Immature natural killer cell (primary cell): ENCODE data around the gene ADNP. TPM values are rescaled to one million over a fixed set of nuclear protein-coding genes. Genes with fewer than 3 reads are reported as not detected.

Experiments
- DNase-seq, 3 donors: peaks; one replicate each; pipeline ENCODE4 v3.0.0; 2022; ENCODE audit warnings: mixed read lengths in 1 of 3
- H3K27ac Mint-ChIP-seq, 6 donors: one replicate each; pipeline ENCODE4 v1.8.0; 2020; ENCODE audit warnings: mixed read lengths in 6 of 6, mild to moderate bottlenecking in 5 of 6, inconsistent platforms in 4 of 6, moderate library complexity in 3 of 6
- H3K27me3 Mint-ChIP-seq, 3 donors: one replicate each; pipeline ENCODE4 v1.8.0; 2020 to 2021; ENCODE audit warnings: low read depth in 3 of 3, mild to moderate bottlenecking in 3 of 3, mixed read lengths in 3 of 3, moderate library complexity in 3 of 3, inconsistent platforms in 1 of 3
- H3K36me3 Mint-ChIP-seq, 3 donors: one replicate each; pipeline ENCODE4 v1.8.0; 2020; ENCODE audit warnings: mixed read lengths in 3 of 3, inconsistent platforms in 2 of 3, mild to moderate bottlenecking in 2 of 3
- H3K4me1 Mint-ChIP-seq, 2 donors: one replicate each; pipeline ENCODE4 v1.8.0; 2020; ENCODE audit warnings: inconsistent platforms in 2 of 2, mild to moderate bottlenecking in 2 of 2, mixed read lengths in 2 of 2, moderate library complexity in 1 of 2
- H3K4me3 Mint-ChIP-seq, 5 donors: one replicate each; pipeline ENCODE4 v1.8.0; 2020; ENCODE audit warnings: mild to moderate bottlenecking in 5 of 5, mixed read lengths in 5 of 5, inconsistent platforms in 3 of 5, moderate library complexity in 3 of 5
- H3K9me3 Mint-ChIP-seq, 6 donors: one replicate each; pipeline ENCODE4 v1.8.0; 2020; ENCODE audit warnings: mild to moderate bottlenecking in 6 of 6, mixed read lengths in 6 of 6, inconsistent platforms in 4 of 6, moderate library complexity in 3 of 6
- polyA plus RNA-seq, 3 donors: library from polyadenylated mRNA; unstranded; fragments of 300-500 nt; fragmentation: Illumina TruSeq; gene quantifications; one replicate each; pipeline ENCODE4 v1.2.3, GENCODE V29; 2021

The ADNP gene
- polyA plus RNA-seq, 3 donors from 2014 or later = 3.0 to 8.4 (median 3.8) TPM

DNA sequence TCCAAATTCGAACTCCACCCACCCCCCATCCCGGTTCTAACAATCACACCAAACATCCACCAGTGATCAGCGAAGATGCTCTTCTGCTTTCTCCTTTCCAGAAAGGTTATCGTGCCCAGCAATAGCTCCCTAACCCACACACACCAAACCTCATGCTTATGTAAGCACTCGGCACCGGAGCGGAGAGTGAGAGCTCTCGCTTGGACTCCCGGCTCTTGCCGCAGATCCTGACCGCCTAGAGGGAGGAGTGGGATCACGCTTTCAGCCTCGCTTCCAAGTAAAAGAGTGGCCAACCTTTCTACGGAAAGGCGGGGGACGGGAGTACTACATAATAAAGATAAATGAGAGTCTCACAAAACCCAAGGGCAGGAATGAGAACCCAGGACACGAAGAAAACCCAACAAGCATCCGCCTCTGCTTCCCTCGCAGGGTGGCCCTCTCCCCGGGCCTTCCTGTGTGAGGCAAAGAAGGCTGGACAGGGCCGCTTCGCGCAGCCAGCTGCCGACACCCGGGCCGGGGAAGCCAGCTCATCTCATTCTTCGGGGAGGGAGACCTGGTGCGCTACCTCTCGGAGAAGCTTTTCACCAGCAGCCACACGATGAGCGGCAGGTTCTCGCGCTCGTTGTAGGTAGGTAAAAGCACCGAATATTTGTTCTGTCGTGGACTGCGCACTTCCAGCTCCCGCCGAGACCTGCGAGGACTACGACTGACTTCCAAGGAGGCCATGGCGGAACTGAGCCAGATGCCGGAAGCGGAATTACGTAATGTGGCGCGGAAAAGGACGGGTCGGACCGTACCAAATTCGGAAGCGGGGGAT is 26.8 kb upstream of the ADNP start, which contains the start of gene DPM1:
DPM1 (minus strand) TSS at position 735 of the 817 bp plus-strand sequence; CDS start at position 726, 9 bp downstream.
- no peak for DNase-seq
- H3K27me3 Mint-ChIP-seq = peaks cover 6 to 9% (median 9%) of the 10 kb centered on the region in 3 donors
- H3K9me3 Mint-ChIP-seq = no peaks in the 10 kb centered on the region
- H3K4me3 Mint-ChIP-seq = peak within 1 kb of the TSS; percentile 94 to 98 (median 98)
- peaks cover 50 to 83% of the 10 kb centered on the region in 2 donors for H3K4me1 Mint-ChIP-seq
- H3K36me3 Mint-ChIP-seq = peaks cover 0 to 11% (median 4%) of the 10 kb centered on the region in 3 donors
- peak within 1 kb of the TSS; percentile 97 to 100 (median 99) for H3K27ac Mint-ChIP-seq

DNA sequence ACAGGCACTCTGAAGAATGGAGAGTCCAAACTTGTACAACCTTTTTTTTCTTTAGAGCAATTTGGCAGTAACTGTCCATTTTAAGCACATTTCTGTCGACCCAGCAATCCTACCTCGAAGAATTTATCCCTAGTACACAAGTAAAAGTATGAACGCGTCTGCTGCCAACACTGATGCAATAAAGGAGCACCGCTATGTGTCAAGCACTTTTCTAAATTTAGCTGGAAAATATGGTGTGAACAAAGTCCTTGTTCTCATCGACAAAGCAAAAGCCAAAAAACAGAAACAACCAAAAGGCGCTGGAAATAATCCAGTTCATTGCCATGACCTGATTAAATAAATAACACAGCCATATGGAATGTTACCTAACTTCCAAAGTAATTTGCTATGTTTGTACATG is 26.0 kb upstream of the ADNP start:
- Mint-ChIP-seq H3K36me3 (peaks cover 0 to 11% (median 4%) of the 10 kb centered on the region in 3 donors), H3K4me1 (peaks cover 50 to 86% of the 10 kb centered on the region in 2 donors), H3K27me3 (peaks cover 6 to 9% (median 9%) of the 10 kb centered on the region in 3 donors), H3K9me3 (no peaks in the 10 kb centered on the region), H3K27ac (peak overlapping the region; percentile 97 to 100 (median 99)), H3K4me3 (peak overlapping the region; percentile 94 to 98 (median 98))
- DNase-seq = no peak

DNA sequence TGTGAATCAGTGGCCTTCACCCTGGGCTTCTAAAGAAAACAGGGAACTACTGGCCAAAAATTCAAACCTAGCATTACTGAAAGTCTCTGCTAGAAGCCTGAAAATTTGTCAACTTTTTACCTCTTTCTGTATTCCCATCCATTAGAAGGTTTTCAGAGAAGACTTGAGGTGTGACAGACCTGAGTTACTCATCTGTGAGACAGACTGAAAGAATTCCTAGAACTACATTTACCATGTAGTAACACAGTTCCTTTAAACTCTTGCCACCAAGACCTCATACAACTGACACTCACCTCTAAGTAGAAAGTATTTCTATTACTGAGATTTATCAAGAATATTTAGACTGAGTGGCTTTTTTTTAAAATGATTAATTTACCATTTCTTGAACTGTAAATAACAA is 22.6 kb upstream of the ADNP start:
- Mint-ChIP-seq H3K27ac (no peak overlapping the region), H3K4me1 (peaks cover 32 to 62% of the 10 kb centered on the region in 2 donors), H3K9me3 (no peaks in the 10 kb centered on the region), H3K4me3 (no peak overlapping the region), H3K36me3 (peaks cover 4 to 24% (median 11%) of the 10 kb centered on the region in 3 donors), H3K27me3 (peaks cover 6 to 9% (median 9%) of the 10 kb centered on the region in 3 donors)
- no peak for DNase-seq

DNA sequence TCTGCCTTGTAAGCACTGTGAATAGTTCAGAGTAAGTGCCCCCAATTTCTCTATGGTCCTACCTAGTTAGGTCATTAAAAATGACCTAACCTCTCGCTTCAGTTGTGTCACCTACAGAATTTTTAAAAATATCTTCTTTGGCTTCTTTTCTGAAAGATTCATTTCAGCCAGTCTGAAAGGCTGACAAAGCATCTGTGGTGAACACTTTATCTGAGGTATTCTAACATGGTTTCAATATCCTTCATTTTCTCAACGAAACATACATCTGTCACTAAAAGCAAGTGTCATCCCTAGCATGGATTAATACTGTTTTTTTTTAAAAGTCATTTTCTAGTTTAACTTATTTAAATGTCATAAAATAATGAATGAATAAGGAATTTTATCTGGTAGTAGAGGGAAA is 22.0 kb upstream of the ADNP start:
- Mint-ChIP-seq H3K27me3 (peaks cover under 1 to 5% (median 4%) of the 10 kb centered on the region in 3 donors), H3K36me3 (peaks cover 4 to 28% (median 11%) of the 10 kb centered on the region in 3 donors), H3K4me1 (peaks cover 26 to 56% of the 10 kb centered on the region in 2 donors), H3K27ac (no peak overlapping the region), H3K9me3 (no peaks in the 10 kb centered on the region), H3K4me3 (no peak overlapping the region)
- DNase-seq = no peak

DNA sequence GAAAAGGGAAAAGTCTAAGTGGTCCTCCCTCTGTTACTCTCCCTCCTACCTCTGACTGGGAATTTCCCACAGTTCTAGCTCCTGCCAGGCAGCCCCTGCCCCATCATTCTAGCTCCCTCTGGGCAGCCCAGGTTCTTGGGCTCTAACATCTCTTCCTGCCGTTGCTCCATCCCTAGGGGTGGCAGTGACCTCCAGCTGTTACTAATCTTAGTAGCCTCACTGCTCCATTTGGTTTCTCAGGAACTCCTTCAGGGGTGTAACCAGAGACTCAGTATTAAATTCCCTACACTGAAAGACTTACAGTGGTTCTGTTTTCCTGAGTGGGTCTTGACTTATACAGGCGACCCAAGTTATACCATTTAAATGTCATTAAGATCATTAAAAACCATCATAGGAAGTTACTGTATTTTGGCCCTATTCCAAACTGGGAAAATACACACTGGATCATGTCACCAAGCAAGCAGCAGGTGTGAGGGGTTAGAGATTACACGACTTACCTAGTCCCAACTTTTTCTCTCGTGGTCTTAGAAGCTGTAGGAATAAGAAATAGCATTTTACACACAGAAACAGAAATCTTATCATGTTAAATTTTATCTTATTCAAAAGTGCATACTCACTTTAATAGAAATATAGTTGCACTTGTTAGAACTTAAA is 17.0 kb upstream of the ADNP start:
- peaks cover 10 to 43% (median 20%) of the 10 kb centered on the region in 3 donors for H3K36me3 Mint-ChIP-seq
- no peaks in the 10 kb centered on the region for H3K9me3 Mint-ChIP-seq
- peaks cover 1 to 11% of the 10 kb centered on the region in 2 donors for H3K4me1 Mint-ChIP-seq
- no peak for DNase-seq
- no peak overlapping the region for H3K4me3 Mint-ChIP-seq
- no peak overlapping the region for H3K27ac Mint-ChIP-seq
- peaks cover 0 to 5% (median 2%) of the 10 kb centered on the region in 3 donors for H3K27me3 Mint-ChIP-seq

DNA sequence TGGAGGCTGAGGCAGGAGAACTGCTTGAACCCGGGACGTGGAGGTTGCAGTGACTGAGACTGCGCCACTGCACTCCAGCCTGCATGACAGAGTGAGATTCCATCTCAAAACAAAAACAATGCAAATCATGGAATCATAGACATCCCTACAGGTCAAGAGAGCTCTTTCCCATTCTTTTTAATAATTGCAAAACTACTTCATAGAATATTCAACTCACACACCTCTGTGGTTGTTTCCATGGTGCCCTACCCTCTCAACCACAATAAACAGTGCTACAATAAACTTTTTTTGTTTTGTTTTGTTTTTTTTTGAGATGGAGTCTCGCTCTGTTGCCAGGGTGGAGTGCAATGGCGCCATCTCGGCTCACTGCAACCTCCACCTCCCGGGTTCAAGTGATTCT is 11.8 kb upstream of the ADNP start:
- Mint-ChIP-seq H3K4me3 (no peak overlapping the region), H3K9me3 (no peaks in the 10 kb centered on the region), H3K36me3 (peaks cover 8 to 37% (median 17%) of the 10 kb centered on the region in 3 donors), H3K27me3 (peaks cover 0 to 5% (median 0%) of the 10 kb centered on the region in 3 donors), H3K4me1 (no peaks in the 10 kb centered on the region), H3K27ac (no peak overlapping the region)
- DNase-seq = peak in 1 of 3 donors; percentile 10

DNA sequence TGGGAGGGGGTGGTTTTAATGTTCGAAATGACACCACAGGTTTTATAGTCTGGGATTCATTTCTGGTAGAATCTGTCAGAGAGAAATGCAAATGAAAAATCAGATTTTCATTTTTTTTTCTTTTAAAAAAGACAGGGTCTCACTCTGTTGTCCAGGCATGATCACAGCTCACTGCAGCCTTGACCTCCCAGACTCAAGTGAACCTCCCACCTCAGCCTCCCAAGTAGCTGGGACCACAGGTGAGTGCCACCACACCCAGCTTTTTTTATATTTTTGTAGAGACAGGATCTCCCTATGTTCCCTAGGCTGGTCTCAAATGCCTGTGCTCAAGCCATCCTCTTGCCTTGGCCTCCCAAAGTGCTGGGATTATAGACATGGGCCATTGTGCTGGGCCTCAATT is 2.4 kb upstream of the ADNP start:
- peak overlapping the region in 1 of 6 donors; percentile 23 for H3K27ac Mint-ChIP-seq
- no peaks in the 10 kb centered on the region for H3K9me3 Mint-ChIP-seq
- peaks cover 0 to 11% (median 10%) of the 10 kb centered on the region in 3 donors for H3K36me3 Mint-ChIP-seq
- peaks cover 12 to 18% (median 16%) of the 10 kb centered on the region in 3 donors for H3K27me3 Mint-ChIP-seq
- peaks cover 16 to 24% of the 10 kb centered on the region in 2 donors for H3K4me1 Mint-ChIP-seq
- DNase-seq = no peak
- H3K4me3 Mint-ChIP-seq = no peak overlapping the region

DNA sequence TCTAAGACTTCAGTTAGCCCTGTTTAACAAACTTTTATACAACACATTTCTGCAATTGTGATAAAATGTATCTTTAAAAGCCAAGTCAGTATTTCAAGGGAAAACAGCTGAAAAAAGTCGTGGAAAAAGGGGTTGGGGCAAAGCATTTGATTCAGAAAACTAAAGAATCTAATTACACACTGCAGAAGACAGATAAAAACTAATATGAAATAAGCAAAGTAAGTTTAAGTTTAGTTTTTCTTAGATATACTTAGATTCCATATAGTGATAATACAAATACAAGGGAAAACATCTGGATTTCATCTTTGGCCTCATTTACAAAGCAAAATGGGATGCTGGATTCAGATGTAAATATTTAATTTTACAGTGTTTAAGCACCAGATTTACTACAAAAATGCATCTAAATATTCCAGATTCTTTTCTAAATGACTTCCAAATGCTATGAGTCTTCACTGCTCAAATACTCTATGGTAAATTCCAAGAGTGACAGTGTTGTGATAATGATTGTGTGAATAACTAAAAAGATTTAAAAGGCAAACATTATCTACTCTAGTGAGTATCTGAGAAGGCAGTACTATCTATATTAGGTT is 1.5 kb upstream of the ADNP start:
- peaks cover 24 to 32% of the 10 kb centered on the region in 2 donors for H3K4me1 Mint-ChIP-seq
- no peak for DNase-seq
- H3K27ac Mint-ChIP-seq = peak overlapping the region; percentile 81 to 99 (median 88)
- no peaks in the 10 kb centered on the region for H3K9me3 Mint-ChIP-seq
- peaks cover 0 to 11% (median 10%) of the 10 kb centered on the region in 3 donors for H3K36me3 Mint-ChIP-seq
- H3K27me3 Mint-ChIP-seq = peaks cover 12 to 20% (median 16%) of the 10 kb centered on the region in 3 donors
- peak overlapping the region; percentile 48 to 92 (median 91) for H3K4me3 Mint-ChIP-seq

DNA sequence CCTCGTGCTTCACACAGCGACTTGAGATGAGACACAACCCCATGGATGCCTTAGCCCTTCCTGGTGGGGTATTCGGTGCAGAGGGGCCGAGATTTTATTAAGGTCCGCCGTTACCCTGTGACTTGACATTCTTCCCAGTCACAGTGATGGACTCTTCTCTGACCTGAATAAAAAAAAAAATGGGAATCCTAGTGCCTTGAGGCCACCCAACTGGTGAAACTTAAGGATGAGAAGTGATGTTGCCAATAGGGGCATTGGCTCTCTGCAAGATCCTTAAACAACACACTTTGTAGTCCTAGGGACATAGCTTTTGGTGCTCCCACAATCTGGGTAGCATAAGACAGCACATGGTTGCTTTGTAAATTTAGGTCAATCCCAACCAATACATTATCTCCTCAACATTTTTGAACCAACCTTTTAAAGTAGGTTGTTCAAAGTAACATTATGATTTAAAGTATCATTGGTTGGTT is 814 bp upstream of the ADNP start:
- peak overlapping the region; percentile 81 to 99 (median 88) for H3K27ac Mint-ChIP-seq

DNA sequence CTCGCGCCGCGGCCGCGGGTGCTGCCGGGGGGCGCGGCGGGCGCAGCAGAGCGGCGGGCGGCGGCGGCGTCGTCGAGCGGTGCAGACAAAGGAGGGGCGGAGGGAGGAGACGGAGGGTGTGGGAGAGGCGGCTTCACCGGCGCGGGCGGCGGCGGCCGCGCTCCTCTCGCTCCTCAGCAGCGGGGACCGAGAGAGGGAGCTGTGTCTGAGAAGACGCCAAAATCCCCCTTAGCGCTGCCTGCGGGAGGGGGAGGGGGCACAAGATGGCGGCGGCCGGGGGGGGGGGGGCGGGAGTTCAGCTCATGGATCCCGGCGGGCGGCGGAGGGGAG is 296 bp downstream of the ADNP start:
- no peaks in the 10 kb centered on the region for H3K9me3 Mint-ChIP-seq
- H3K27me3 Mint-ChIP-seq = peaks cover 12 to 20% (median 16%) of the 10 kb centered on the region in 3 donors
- peaks cover 42% of the 10 kb centered on the region in 2 donors for H3K4me1 Mint-ChIP-seq
- peaks cover 0 to 11% (median 10%) of the 10 kb centered on the region in 3 donors for H3K36me3 Mint-ChIP-seq
- peak overlapping the region; percentile 74 to 99 (median 98) for H3K27ac Mint-ChIP-seq
- H3K4me3 Mint-ChIP-seq = peak overlapping the region; percentile 79 to 92 (median 88)
- DNase-seq = no peak

More for the DNA sequence above, 814 bp upstream of the ADNP start:
- H3K36me3 Mint-ChIP-seq = peaks cover 0 to 11% (median 10%) of the 10 kb centered on the region in 3 donors
- no peaks in the 10 kb centered on the region for H3K9me3 Mint-ChIP-seq
- H3K4me1 Mint-ChIP-seq = peaks cover 31 to 39% of the 10 kb centered on the region in 2 donors
- H3K27me3 Mint-ChIP-seq = peaks cover 12 to 20% (median 16%) of the 10 kb centered on the region in 3 donors
- no peak for DNase-seq
- H3K4me3 Mint-ChIP-seq = peak overlapping the region; percentile 90 to 92 (median 92)

DNA sequence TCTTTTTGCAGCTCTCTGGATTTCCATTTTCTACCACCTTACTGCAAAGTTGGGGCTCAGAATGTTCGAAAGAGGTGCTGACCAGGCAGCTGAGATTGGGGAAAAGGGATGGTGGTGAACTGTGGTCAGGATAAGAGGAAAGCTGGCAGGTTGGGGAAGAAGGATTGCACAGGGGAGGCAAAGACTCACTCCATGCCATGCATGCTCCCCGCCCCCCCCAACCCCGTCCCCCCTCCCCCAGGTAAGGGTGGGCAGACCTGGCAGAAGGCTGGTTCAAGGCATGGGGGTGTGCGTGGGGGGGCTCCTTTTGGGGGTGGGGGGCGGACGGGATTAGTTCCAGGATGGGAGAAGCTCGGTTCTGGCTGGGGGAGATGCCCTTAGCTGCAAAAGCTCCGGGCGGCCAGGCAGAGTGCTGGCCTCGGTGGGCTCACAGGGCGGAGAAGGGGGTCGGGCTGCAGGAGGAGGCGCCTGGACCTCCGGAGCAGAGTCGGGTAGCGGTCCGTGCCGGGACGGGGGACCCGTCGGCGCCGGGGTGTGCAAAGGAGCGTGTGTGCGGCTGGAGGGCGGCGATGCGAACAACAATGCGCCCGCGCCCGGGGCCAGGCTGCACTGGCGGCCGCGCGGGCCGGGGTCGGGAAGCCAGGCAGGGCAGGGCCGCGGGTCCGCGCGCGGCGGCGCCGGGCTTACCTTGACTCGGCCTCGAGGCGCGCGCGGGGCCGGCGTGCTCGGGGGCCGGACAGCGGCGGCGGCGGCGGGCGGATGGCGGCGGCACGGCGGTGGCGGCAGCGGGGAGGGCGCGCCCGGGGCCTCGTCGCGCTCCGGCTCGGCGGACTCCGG is 880 bp downstream of the ADNP start:
- Mint-ChIP-seq H3K27ac (peak overlapping the region; percentile 87 to 99 (median 94)), H3K4me3 (peak overlapping the region; percentile 90 to 96 (median 92)), H3K4me1 (peaks cover 48% of the 10 kb centered on the region in 2 donors), H3K36me3 (peaks cover 0 to 8% (median 7%) of the 10 kb centered on the region in 3 donors), H3K9me3 (no peaks in the 10 kb centered on the region), H3K27me3 (peaks cover 12 to 24% (median 16%) of the 10 kb centered on the region in 3 donors)
- no peak for DNase-seq

DNA sequence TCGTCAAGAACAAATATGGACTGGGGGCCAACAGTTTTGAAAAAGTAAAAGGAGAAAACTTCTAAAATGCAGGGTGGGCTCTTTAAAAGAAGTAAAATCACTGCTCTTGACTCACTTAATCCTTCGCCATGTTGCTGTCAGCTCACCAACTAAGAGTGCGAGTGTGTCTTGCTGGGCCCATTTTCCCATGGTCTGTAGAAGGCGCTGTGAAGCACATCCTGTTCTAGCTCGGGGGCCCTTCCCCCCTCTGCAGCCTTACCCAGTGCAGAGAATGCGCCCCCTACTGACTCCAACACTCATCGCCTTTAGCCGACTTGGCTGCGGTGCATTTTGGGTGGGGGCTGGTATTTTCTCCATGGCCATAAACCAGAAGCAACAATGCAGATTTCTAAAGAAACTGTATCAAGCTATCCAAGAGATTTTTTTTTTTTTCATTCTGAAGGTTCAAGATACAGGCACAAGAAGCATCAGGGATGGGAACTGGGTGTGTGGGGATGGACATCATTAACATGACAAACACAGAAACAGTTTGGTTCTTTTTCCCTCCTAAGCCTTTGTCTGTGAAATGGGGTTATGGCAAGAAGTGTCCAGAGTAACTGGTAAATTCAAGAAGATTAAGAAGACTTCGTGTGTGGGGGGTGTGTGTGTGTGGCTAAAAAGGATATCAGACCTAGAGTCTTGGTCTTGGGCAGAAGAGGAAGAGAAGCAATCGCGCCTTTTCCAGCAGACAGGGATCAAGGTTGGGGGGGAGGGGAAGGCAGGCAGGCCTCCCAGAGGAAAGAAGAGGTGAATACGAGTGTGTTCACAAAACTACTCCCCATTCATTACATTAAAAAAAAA is 1.7 kb downstream of the ADNP start:
- Mint-ChIP-seq H3K27ac (peak overlapping the region; percentile 87 to 99 (median 94)), H3K9me3 (no peaks in the 10 kb centered on the region), H3K36me3 (peaks cover 0 to 8% (median 7%) of the 10 kb centered on the region in 3 donors), H3K4me3 (peak overlapping the region; percentile 89 to 96 (median 91)), H3K27me3 (peaks cover 12 to 26% (median 16%) of the 10 kb centered on the region in 3 donors), H3K4me1 (peaks cover 55 to 56% of the 10 kb centered on the region in 2 donors)
- DNase-seq = peak; percentile 88 to 90 (median 89)
